GM12878 (cell line): ENCODE data around the gene ENTPD6. TPM values are rescaled to one million over a fixed set of nuclear protein-coding genes. Genes with fewer than 3 reads are reported as not detected.

Experiments
- ATAC-seq: fragments of 200-7000 bp; cut with Tn5 transposase; 3 replicates; pipeline ENCODE4 v1.9.1; 2020; ENCODE audit warnings: mild to moderate bottlenecking, moderate library complexity
- BruUV-seq: library from RNA; stranded (reverse); fragments of 400-500 nt; replicated peaks from 2 replicates; lab custom pipeline; 2021; lab: Mats Ljungman, UMichigan
- CTCF ChIA-PET: fragments of 300-600 bp; sonication (Branson Sonifier 250); formaldehyde crosslinking; extraction: SDS; loops from one replicate; lab custom pipeline; 2021; ENCODE audit warnings: inconsistent platforms; lab: Yijun Ruan, JAX
- POLR2A ChIA-PET: fragments of 350-600 bp; formaldehyde crosslinking; extraction: SDS; loops from one replicate; lab custom pipeline; 2021; ENCODE audit warnings: inconsistent platforms; lab: Charles Lee
- RAD21 ChIA-PET: fragments of 300-600 bp; sonication (Branson Sonifier 250); formaldehyde crosslinking; loops from one replicate; lab custom pipeline; 2023; ENCODE audit warnings: antibody characterized with exemption; ENCODE audit not compliant: unreplicated experiment; lab: Charles Lee
- SMC1A ChIA-PET: fragments of 300-600 bp; sonication (Branson Sonifier 250); formaldehyde crosslinking; loops from one replicate; lab custom pipeline; 2023; ENCODE audit not compliant: unreplicated experiment, uncharacterized antibody; lab: Charles Lee
- DNase-seq: peaks from one replicate; pipeline ENCODE4 v3.0.0-alpha.2; 2011; ENCODE audit warnings: low read depth, low spot score
- FAIRE-seq: peaks from 3 replicates; lab custom pipeline; 2011; peaks lifted over from hg19 to GRCh38; lab: Jason Lieb, UNC
- H2AFZ ChIP-seq: 2 replicates; pipeline ENCODE4 v1.6.0; 2011; ENCODE audit warnings: low read depth, low read length, control low read depth; ENCODE audit not compliant: control insufficient read depth
- H3K27ac ChIP-seq: 2 replicates; pipeline ENCODE4 v1.5.1; 2011; ENCODE audit warnings: control low read depth; ENCODE audit not compliant: control insufficient read depth, insufficient read depth
- H3K27me3 ChIP-seq, 2 experiments: replicated peaks in 1 of 2; 2 replicates each; pipeline versions ENCODE4 v1.6.0 to v1.6.1; 2011; ENCODE audit warnings: low read length in 1 of 2; ENCODE audit not compliant: control insufficient read depth in 2 of 2, insufficient read depth in 2 of 2
- H3K36me3 ChIP-seq, 2 experiments: 2 replicates each; pipeline ENCODE4 v1.5.1; 2011; ENCODE audit warnings: low read length in 1 of 2; ENCODE audit not compliant: control insufficient read depth in 2 of 2, insufficient read depth in 2 of 2
- H3K4me1 ChIP-seq: 2 replicates; pipeline ENCODE4 v1.6.1; 2011; ENCODE audit warnings: mild to moderate bottlenecking, low read length, moderate library complexity, mixed read lengths; ENCODE audit not compliant: control insufficient read depth, insufficient read depth
- H3K4me2 ChIP-seq: 2 replicates; pipeline ENCODE4 v1.6.0; 2011; ENCODE audit warnings: control low read depth; ENCODE audit not compliant: control insufficient read depth, insufficient read depth
- H3K4me3 ChIP-seq: fragments of 200-600 bp; sonication (generic); 2 replicates; pipeline ENCODE4 v1.5.1; 2016
- H3K79me2 ChIP-seq: 2 replicates; pipeline ENCODE4 v1.6.0; 2011; ENCODE audit warnings: low read length; ENCODE audit not compliant: control insufficient read depth, insufficient read depth
- H3K9ac ChIP-seq: 2 replicates; pipeline ENCODE4 v1.8.0; 2011; ENCODE audit warnings: low read length, control low read depth, mixed read lengths; ENCODE audit not compliant: control insufficient read depth, insufficient read depth
- H3K9me3 ChIP-seq: replicated peaks from 3 replicates; pipeline ENCODE4 v1.5.1; 2011; ENCODE audit warnings: mild to moderate bottlenecking, low read length; ENCODE audit not compliant: control insufficient read depth, insufficient read depth
- H4K20me1 ChIP-seq: 2 replicates; pipeline ENCODE4 v1.6.0; 2011; ENCODE audit not compliant: control insufficient read depth, insufficient read depth
- CHD2 ChIP-seq: IDR thresholded peaks from 2 replicates; pipeline ENCODE4 v1.6.1; 2011; ENCODE audit warnings: low read depth, low read length, improper control_type of control experiment, borderline replicate concordance
- HDAC2 ChIP-seq: fragments of 200-600 bp; sonication (generic); IDR thresholded peaks from 2 replicates; pipeline ENCODE4 v1.6.1; 2017
- MYB ChIP-seq: fragments of 150-350 bp; IDR thresholded peaks from 2 replicates; pipeline ENCODE4 v1.6.1; 2014; ENCODE audit warnings: mild to moderate bottlenecking, low read depth, low read length, borderline replicate concordance
- NBN ChIP-seq: fragments of 450-650 bp; IDR thresholded peaks from 2 replicates; pipeline ENCODE4 v1.6.1; 2016
- NFXL1 ChIP-seq: fragments of 450-650 bp; IDR thresholded peaks from 2 replicates; pipeline ENCODE4 v1.6.1; 2017; ENCODE audit warnings: antibody characterized with exemption, mild to moderate bottlenecking, borderline replicate concordance
- POLR2A ChIP-seq: IDR thresholded peaks from 2 replicates; pipeline ENCODE4 v1.6.1; 2011; ENCODE audit warnings: low read depth, mild to moderate bottlenecking, low read length
- POU2F2 ChIP-seq: IDR thresholded peaks from 3 replicates; pipeline ENCODE4 v1.6.1; 2011; ENCODE audit warnings: low read depth, mild to moderate bottlenecking, low read length, borderline replicate concordance
- RAD21 ChIP-seq: IDR thresholded peaks from 2 replicates; pipeline ENCODE4 v1.6.1; 2011; ENCODE audit warnings: mild to moderate bottlenecking, low read depth, low read length, moderate library complexity; ENCODE audit not compliant: insufficient read depth
- RUNX3 ChIP-seq: IDR thresholded peaks from 2 replicates; pipeline ENCODE4 v1.6.1; 2012; ENCODE audit warnings: low read length, inconsistent platforms
- SREBF2 ChIP-seq: IDR thresholded peaks from 2 replicates; pipeline ENCODE4 v1.6.1; 2012; ENCODE audit warnings: mild to moderate bottlenecking, low read length
- ZBTB11 ChIP-seq: fragments of 450-650 bp; formaldehyde crosslinking; IDR thresholded peaks from 2 replicates; pipeline ENCODE4 v1.5.0; 2022; ENCODE audit warnings: mild to moderate bottlenecking, missing genetic modification characterization
- ZNF687 ChIP-seq: fragments of 450-650 bp; IDR thresholded peaks from 2 replicates; pipeline ENCODE4 v1.6.1; 2017; ENCODE audit warnings: mild to moderate bottlenecking, moderate library complexity
- WGBS: methylation state at CpG from one replicate; pipeline ENCODE4 v1.1.6; 2016; ENCODE audit warnings: low lambda C conversion rate; ENCODE audit not compliant: insufficient replicate concordance, insufficient coverage; ENCODE audit errors: missing lambda C conversion rate; 5-methylcytosine and 5-hydroxymethylcytosine counted together
- in situ Hi-C: fragments of 300-500 bp; cut with MboI; formaldehyde crosslinking; loops from 9 replicates; pipeline ENCODE4 v1.14.3; 2018; ENCODE audit warnings: mixed read lengths
- intact Hi-C: fragments of 100-400 bp; cut with micrococcal nuclease; formaldehyde crosslinking; loops from one replicate; pipeline ENCODE4 v1.14.2; 2022; ENCODE audit not compliant: unreplicated experiment
- polyA plus RNA-seq, 11 experiments: library from polyadenylated mRNA; depleted of rRNA in 4 of 11; unstranded in 6 of 11; stranded (reverse) in 5 of 11; fragments of >200 nt; fragmentation: Nextera tagmentation in 4 of 11; fragmentation: Illumina TruSeq in 1 of 11; extraction: Ambion mirVana in 4 of 11; extraction: Trizol in 1 of 11; gene quantifications; 1 replicate in 1 of 11; 2 replicates in 10 of 11; pipeline versions ENCODE4 v1.2.1 to v1.2.3, GENCODE V29; 2011 to 2016; ENCODE audit warnings: inconsistent platforms in 2 of 11, missing spikeins in 2 of 11, low read depth in 1 of 11
- total RNA-seq, 4 experiments: library from RNA; depleted of rRNA in 3 of 4; stranded (reverse); fragments of >200 nt in 3 of 4; fragmentation: Illumina TruSeq in 1 of 4; extraction: Trizol in 1 of 4; gene quantifications; 2 replicates each; pipeline versions ENCODE4 v1.2.1 to v1.2.3, GENCODE V29; 2013 to 2021
- TF ChIP-seq, protein P1 (sequence below): IDR thresholded peaks from 2 replicates; pipeline ENCODE4 v1.6.1; 2011; ENCODE audit warnings: low read depth, mild to moderate bottlenecking, low read length, moderate library complexity, borderline replicate concordance; ENCODE audit errors: extremely low read depth

Gene ENTPD6
- total and polyA plus RNA-seq, 10 of the 15 experiments (the other 5 are each of a cell fraction or from before 2014, with no cell fraction given) = 0.53 to 45.4 (median 31.1) TPM

- CTCF ChIA-PET = interaction anchor here (0.9 to 1.5 kb wide), 6 partner anchors 16 to 251 kb away, joined by 3 to 6 read pairs (median 4); no protein-coding TSS in a partner anchor
- Histone ChIP-seq H3K9me3 (no peaks in the 10 kb centered on the region), H3K36me3 (no peaks in the 10 kb centered on the region), H3K9ac (no peak overlapping the region), H3K79me2 (peaks cover 24% of the 10 kb centered on the region), H3K4me3 (no peak overlapping the region), H3K4me1 (peaks cover 17% of the 10 kb centered on the region), H2AFZ (no peak overlapping the region), H3K27me3 (no peaks in the 10 kb centered on the region), H4K20me1 (0 out of 2 replicates have a peak, but pooled peaks cover 1% of the 10 kb centered on the region), H3K27ac (no peak overlapping the region), H3K4me2 (peak overlapping the region; percentile 98)
- no peak for DNase-seq
- no TSS peak for BruUV-seq
- SMC1A ChIA-PET = interaction anchor here (1.2 to 3.1 kb wide), 5 partner anchors 42 to 191 kb away, joined by 3 to 11 read pairs (median 4); partner anchors contain the start of gene ENTPD6
- no peak for ATAC-seq
- in situ Hi-C loops = no loop called here
- 10% methylated on average over 9 of the region's 9 CpGs for WGBS
- intact Hi-C loops = loop anchor here (5.0 to 10.0 kb wide), 2 partner anchors 52 to 151 kb away; partner anchors contain the start of gene ENTPD6
- POLR2A ChIA-PET = interaction anchor here (1.3 to 2.1 kb wide), 2 partner anchors 41 to 43 kb away, joined by 4 to 5 read pairs; no protein-coding TSS in a partner anchor
- RAD21 ChIA-PET = interaction anchor here (0.7 to 1.7 kb wide), 4 partner anchors 42 to 253 kb away, joined by 3 to 4 read pairs (median 3); partner anchors contain the start of gene ABHD12
- peak; percentile 61 for FAIRE-seq
- no peak for TF ChIP-seq NBN
- no peak for TF ChIP-seq MYB
- no peak for TF ChIP-seq RAD21
- TF ChIP-seq ZNF687 = no peak
- TF ChIP-seq SREBF2 = no peak
- TF ChIP-seq, protein P1, sequence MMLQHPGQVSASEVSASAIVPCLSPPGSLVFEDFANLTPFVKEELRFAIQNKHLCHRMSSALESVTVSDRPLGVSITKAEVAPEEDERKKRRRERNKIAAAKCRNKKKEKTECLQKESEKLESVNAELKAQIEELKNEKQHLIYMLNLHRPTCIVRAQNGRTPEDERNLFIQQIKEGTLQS = no peak
- TF ChIP-seq CHD2 = no peak
- TF ChIP-seq HDAC2 = no peak
- no peak for TF ChIP-seq NFXL1
- TF ChIP-seq POU2F2 = 0 out of 3 replicates have a peak, but pooled peaks have one; percentile 32
- TF ChIP-seq ZBTB11 (CRISPR knock-in tag) = no peak
- TF ChIP-seq RUNX3 = 0 out of 2 replicates have a peak, but pooled peaks have one; percentile 9
- TF ChIP-seq POLR2A = no peak
These were observed 50.9 kb downstream of the ENTPD6 start for GRCh38 chr20:25246182-25246999.
